ENCODE measurements around the gene LYPD6B.

Gene LYPD6B

GRCh38 chr2:149082079-149082478, 43.6 kb downstream of the LYPD6B start:
- Histone ChIP-seq H3K4me1 (ENCODE audit: control insufficient read depth in 2 of 2, insufficient read depth in 2 of 2, low read length in 2 of 2) (no peaks in the 10 kb centered on the region), H3K9ac (ENCODE audit: low read depth in 1 of 2, low read length in 2 of 2) (no peak overlapping the region), H3K9me3 (ENCODE audit: control insufficient read depth in 2 of 2, low read length in 2 of 2) (no peaks in the 10 kb centered on the region), H3K36me3 (ENCODE audit: control insufficient read depth in 2 of 2, insufficient read depth in 2 of 2, low read length in 2 of 2) (no peaks in the 10 kb centered on the region), H3K4me3 (ENCODE audit: low read length in 2 of 2) (no peak overlapping the region), H3K27me3 (ENCODE audit: control insufficient read depth in 2 of 2, insufficient read depth in 2 of 2, low read length in 2 of 2) (no peaks in the 10 kb centered on the region), H3K27ac (ENCODE audit: low read depth in 2 of 2, low read length in 2 of 2) (no peak overlapping the region)

- Histone ChIP-seq H3K4me1 (ENCODE audit: control insufficient read depth in 2 of 2, insufficient read depth in 2 of 2, low read length in 2 of 2) (no peaks in the 10 kb centered on the region), H3K36me3 (ENCODE audit: control insufficient read depth in 2 of 2, insufficient read depth in 2 of 2, low read length in 2 of 2) (no peaks in the 10 kb centered on the region), H3K4me3 (ENCODE audit: low read length in 2 of 2) (no peak overlapping the region), H3K27me3 (ENCODE audit: control insufficient read depth in 2 of 2, insufficient read depth in 2 of 2, low read length in 2 of 2) (no peaks in the 10 kb centered on the region), H3K9ac (ENCODE audit: low read depth in 1 of 2, low read length in 2 of 2) (no peak overlapping the region), H3K9me3 (ENCODE audit: control insufficient read depth in 2 of 2, low read length in 2 of 2) (no peaks in the 10 kb centered on the region), H3K27ac (ENCODE audit: low read depth in 2 of 2, low read length in 2 of 2) (no peak overlapping the region)
Measured at GRCh38 chr2:149082735-149083134, 44.2 kb downstream of the LYPD6B start.

GRCh38 chr2:149084924-149085795, 46.7 kb downstream of the LYPD6B start:
- Histone ChIP-seq H3K4me3 (ENCODE audit: low read length in 2 of 2) (no peak overlapping the region), H3K4me1 (ENCODE audit: control insufficient read depth in 2 of 2, insufficient read depth in 2 of 2, low read length in 2 of 2) (no peaks in the 10 kb centered on the region), H3K27ac (ENCODE audit: low read depth in 2 of 2, low read length in 2 of 2) (no peak overlapping the region), H3K27me3 (ENCODE audit: control insufficient read depth in 2 of 2, insufficient read depth in 2 of 2, low read length in 2 of 2) (no peaks in the 10 kb centered on the region), H3K36me3 (ENCODE audit: control insufficient read depth in 2 of 2, insufficient read depth in 2 of 2, low read length in 2 of 2) (no peaks in the 10 kb centered on the region), H3K9me3 (ENCODE audit: control insufficient read depth in 2 of 2, low read length in 2 of 2) (no peaks in the 10 kb centered on the region), H3K9ac (ENCODE audit: low read depth in 1 of 2, low read length in 2 of 2) (no peak overlapping the region)

- Histone ChIP-seq H3K9me3 (ENCODE audit: control insufficient read depth in 2 of 2, low read length in 2 of 2) (no peaks in the 10 kb centered on the region), H3K27ac (ENCODE audit: low read depth in 2 of 2, low read length in 2 of 2) (no peak overlapping the region), H3K4me1 (ENCODE audit: control insufficient read depth in 2 of 2, insufficient read depth in 2 of 2, low read length in 2 of 2) (no peaks in the 10 kb centered on the region), H3K36me3 (ENCODE audit: control insufficient read depth in 2 of 2, insufficient read depth in 2 of 2, low read length in 2 of 2) (no peaks in the 10 kb centered on the region), H3K4me3 (ENCODE audit: low read length in 2 of 2) (no peak overlapping the region), H3K9ac (ENCODE audit: low read depth in 1 of 2, low read length in 2 of 2) (no peak overlapping the region), H3K27me3 (ENCODE audit: control insufficient read depth in 2 of 2, insufficient read depth in 2 of 2, low read length in 2 of 2) (no peaks in the 10 kb centered on the region)
Measured at GRCh38 chr2:149087751-149088150, 49.3 kb downstream of the LYPD6B start.

GRCh38 chr2:149089068-149089467, 50.6 kb downstream of the LYPD6B start:
- no peaks in the 10 kb centered on the region for H3K9me3 ChIP-seq (ENCODE audit: control insufficient read depth in 2 of 2, low read length in 2 of 2)
- no peaks in the 10 kb centered on the region for H3K4me1 ChIP-seq (ENCODE audit: control insufficient read depth in 2 of 2, insufficient read depth in 2 of 2, low read length in 2 of 2)
- no peak overlapping the region for H3K9ac ChIP-seq (ENCODE audit: low read depth in 1 of 2, low read length in 2 of 2)
- no peaks in the 10 kb centered on the region for H3K27me3 ChIP-seq (ENCODE audit: control insufficient read depth in 2 of 2, insufficient read depth in 2 of 2, low read length in 2 of 2)
- H3K36me3 ChIP-seq (ENCODE audit: control insufficient read depth in 2 of 2, insufficient read depth in 2 of 2, low read length in 2 of 2), result no peaks in the 10 kb centered on the region
- H3K4me3 ChIP-seq (ENCODE audit: low read length in 2 of 2), result no peak overlapping the region
- H3K27ac ChIP-seq (ENCODE audit: low read depth in 2 of 2, low read length in 2 of 2), result no peak overlapping the region

- Histone ChIP-seq H3K27me3 (ENCODE audit: control insufficient read depth in 2 of 2, insufficient read depth in 2 of 2, low read length in 2 of 2) (no peaks in the 10 kb centered on the region), H3K4me3 (ENCODE audit: low read length in 2 of 2) (no peak overlapping the region), H3K36me3 (ENCODE audit: control insufficient read depth in 2 of 2, insufficient read depth in 2 of 2, low read length in 2 of 2) (no peaks in the 10 kb centered on the region), H3K4me1 (ENCODE audit: control insufficient read depth in 2 of 2, insufficient read depth in 2 of 2, low read length in 2 of 2) (no peaks in the 10 kb centered on the region), H3K27ac (ENCODE audit: low read depth in 2 of 2, low read length in 2 of 2) (no peak overlapping the region), H3K9me3 (ENCODE audit: control insufficient read depth in 2 of 2, low read length in 2 of 2) (no peaks in the 10 kb centered on the region), H3K9ac (ENCODE audit: low read depth in 1 of 2, low read length in 2 of 2) (no peak overlapping the region)
Measured at GRCh38 chr2:149090706-149091105, 52.2 kb downstream of the LYPD6B start.

- H3K27me3 ChIP-seq (ENCODE audit: control insufficient read depth in 2 of 2, insufficient read depth in 2 of 2, low read length in 2 of 2), result no peaks in the 10 kb centered on the region
Measured at GRCh38 chr2:149093579-149093978, 55.1 kb downstream of the LYPD6B start.

GRCh38 chr2:149094217-149095015, 55.9 kb downstream of the LYPD6B start:
- Histone ChIP-seq H3K36me3 (ENCODE audit: control insufficient read depth in 2 of 2, insufficient read depth in 2 of 2, low read length in 2 of 2) (no peaks in the 10 kb centered on the region), H3K4me1 (ENCODE audit: control insufficient read depth in 2 of 2, insufficient read depth in 2 of 2, low read length in 2 of 2) (no peaks in the 10 kb centered on the region), H3K27me3 (ENCODE audit: control insufficient read depth in 2 of 2, insufficient read depth in 2 of 2, low read length in 2 of 2) (no peaks in the 10 kb centered on the region), H3K9ac (ENCODE audit: low read depth in 1 of 2, low read length in 2 of 2) (no peak overlapping the region), H3K27ac (ENCODE audit: low read depth in 2 of 2, low read length in 2 of 2) (no peak overlapping the region), H3K4me3 (ENCODE audit: low read length in 2 of 2) (no peak overlapping the region), H3K9me3 (ENCODE audit: control insufficient read depth in 2 of 2, low read length in 2 of 2) (no peaks in the 10 kb centered on the region)

More at GRCh38 chr2:149093579-149093978, 55.1 kb downstream of the LYPD6B start:
- Histone ChIP-seq H3K9ac (ENCODE audit: low read depth in 1 of 2, low read length in 2 of 2) (no peak overlapping the region), H3K27ac (ENCODE audit: low read depth in 2 of 2, low read length in 2 of 2) (no peak overlapping the region), H3K36me3 (ENCODE audit: control insufficient read depth in 2 of 2, insufficient read depth in 2 of 2, low read length in 2 of 2) (no peaks in the 10 kb centered on the region), H3K4me1 (ENCODE audit: control insufficient read depth in 2 of 2, insufficient read depth in 2 of 2, low read length in 2 of 2) (no peaks in the 10 kb centered on the region), H3K4me3 (ENCODE audit: low read length in 2 of 2) (no peak overlapping the region), H3K9me3 (ENCODE audit: control insufficient read depth in 2 of 2, low read length in 2 of 2) (no peaks in the 10 kb centered on the region)

- Histone ChIP-seq H3K4me1 (ENCODE audit: control insufficient read depth in 2 of 2, insufficient read depth in 2 of 2, low read length in 2 of 2) (no peaks in the 10 kb centered on the region), H3K27me3 (ENCODE audit: control insufficient read depth in 2 of 2, insufficient read depth in 2 of 2, low read length in 2 of 2) (no peaks in the 10 kb centered on the region), H3K9me3 (ENCODE audit: control insufficient read depth in 2 of 2, low read length in 2 of 2) (no peaks in the 10 kb centered on the region), H3K27ac (ENCODE audit: low read depth in 2 of 2, low read length in 2 of 2) (no peak overlapping the region), H3K36me3 (ENCODE audit: control insufficient read depth in 2 of 2, insufficient read depth in 2 of 2, low read length in 2 of 2) (no peaks in the 10 kb centered on the region), H3K4me3 (ENCODE audit: low read length in 2 of 2) (no peak overlapping the region), H3K9ac (ENCODE audit: low read depth in 1 of 2, low read length in 2 of 2) (no peak overlapping the region)
Measured at GRCh38 chr2:149098701-149099100, 60.2 kb downstream of the LYPD6B start.

GRCh38 chr2:149099298-149099697, 60.8 kb downstream of the LYPD6B start:
- Histone ChIP-seq H3K4me1 (ENCODE audit: control insufficient read depth in 2 of 2, insufficient read depth in 2 of 2, low read length in 2 of 2) (no peaks in the 10 kb centered on the region), H3K27me3 (ENCODE audit: control insufficient read depth in 2 of 2, insufficient read depth in 2 of 2, low read length in 2 of 2) (no peaks in the 10 kb centered on the region), H3K9ac (ENCODE audit: low read depth in 1 of 2, low read length in 2 of 2) (no peak overlapping the region), H3K36me3 (ENCODE audit: control insufficient read depth in 2 of 2, insufficient read depth in 2 of 2, low read length in 2 of 2) (no peaks in the 10 kb centered on the region), H3K27ac (ENCODE audit: low read depth in 2 of 2, low read length in 2 of 2) (no peak overlapping the region), H3K9me3 (ENCODE audit: control insufficient read depth in 2 of 2, low read length in 2 of 2) (no peaks in the 10 kb centered on the region), H3K4me3 (ENCODE audit: low read length in 2 of 2) (no peak overlapping the region)

All from mucosa of rectum (tissue), 2 donors.